HL-60 (cell line): ENCODE results near the gene ZIC5.

Source experiments
- DNase-seq, 2 experiments: peaks; one replicate each; pipeline ENCODE4 v3.0.0-alpha.2; 2010 to 2020; ENCODE audit warnings: low read depth in 1 of 2, low spot score in 1 of 2
- H3K27ac ChIP-seq: fragments of 250-450 bp; sonication (Bioruptor Pico); replicated peaks from 2 replicates; pipeline ENCODE4 v1.5.1; 2020; ENCODE audit warnings: mild to moderate bottlenecking, moderate library complexity
- H3K27me3 ChIP-seq: fragments of 250-450 bp; sonication (Bioruptor Pico); 2 replicates; pipeline ENCODE4 v1.5.1; 2021; ENCODE audit warnings: mild to moderate bottlenecking, moderate library complexity; ENCODE audit not compliant: insufficient read depth, poor library complexity, severe bottlenecking
- H3K4me3 ChIP-seq: replicated peaks from 2 replicates; pipeline ENCODE4 v1.5.1; 2011; ENCODE audit warnings: mild to moderate bottlenecking, control low read depth, low read length; ENCODE audit not compliant: insufficient read depth
- CTCF ChIP-seq: IDR thresholded peaks from one replicate; pipeline ENCODE4 v1.5.1; 2011; ENCODE audit warnings: low read length, control low read depth, inconsistent platforms; ENCODE audit not compliant: insufficient read depth
- GABPA ChIP-seq: IDR thresholded peaks from 2 replicates; pipeline ENCODE4 v1.6.1; 2012; ENCODE audit warnings: low read depth
- POLR2AphosphoS5 ChIP-seq: IDR thresholded peaks from 2 replicates; pipeline ENCODE4 v1.6.1; 2012; ENCODE audit warnings: low read depth
- SPI1 ChIP-seq: IDR thresholded peaks from 2 replicates; pipeline ENCODE4 v1.6.1; 2012; ENCODE audit warnings: low read depth, mild to moderate bottlenecking, borderline replicate concordance
- TF ChIP-seq, protein P1 (sequence below): IDR thresholded peaks from 2 replicates; pipeline ENCODE4 v1.6.1; 2012; ENCODE audit warnings: low read depth; ENCODE audit not compliant: insufficient replicate concordance

ZIC5 gene

GRCh38 chr13:99993660-99994637, 22.4 kb upstream of the ZIC5 start:
- H3K27me3 ChIP-seq = peaks cover 99% of the 10 kb centered on the region
- no peak overlapping the region for H3K4me3 ChIP-seq
- H3K27ac ChIP-seq = no peak overlapping the region
- TF ChIP-seq CTCF = no peak
- DNase-seq = no peak

DNA sequence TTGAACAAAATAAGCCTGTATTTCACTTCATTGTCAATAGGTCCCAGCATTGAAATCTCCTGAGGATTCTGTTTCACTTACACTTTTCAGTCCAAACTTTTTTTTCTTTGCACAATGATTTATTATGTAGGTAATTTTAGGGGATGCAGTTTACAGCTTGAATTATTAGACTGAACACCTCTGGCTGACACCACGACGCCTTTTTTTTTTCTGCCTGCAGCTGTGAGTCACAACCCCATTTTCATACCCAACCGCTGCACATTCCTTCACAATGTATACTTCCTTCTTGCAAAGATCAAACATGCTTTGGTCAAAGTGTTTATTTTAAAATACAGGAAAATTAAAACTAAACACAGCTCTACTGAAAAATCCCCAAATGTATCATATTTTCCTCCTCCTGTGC, 21.4 kb upstream of the ZIC5 start:
- Histone ChIP-seq H3K4me3 (no peak overlapping the region), H3K27ac (no peak overlapping the region), H3K27me3 (peaks cover 99% of the 10 kb centered on the region)
- TF ChIP-seq POLR2AphosphoS5 = no peak
- TF ChIP-seq, protein P1, sequence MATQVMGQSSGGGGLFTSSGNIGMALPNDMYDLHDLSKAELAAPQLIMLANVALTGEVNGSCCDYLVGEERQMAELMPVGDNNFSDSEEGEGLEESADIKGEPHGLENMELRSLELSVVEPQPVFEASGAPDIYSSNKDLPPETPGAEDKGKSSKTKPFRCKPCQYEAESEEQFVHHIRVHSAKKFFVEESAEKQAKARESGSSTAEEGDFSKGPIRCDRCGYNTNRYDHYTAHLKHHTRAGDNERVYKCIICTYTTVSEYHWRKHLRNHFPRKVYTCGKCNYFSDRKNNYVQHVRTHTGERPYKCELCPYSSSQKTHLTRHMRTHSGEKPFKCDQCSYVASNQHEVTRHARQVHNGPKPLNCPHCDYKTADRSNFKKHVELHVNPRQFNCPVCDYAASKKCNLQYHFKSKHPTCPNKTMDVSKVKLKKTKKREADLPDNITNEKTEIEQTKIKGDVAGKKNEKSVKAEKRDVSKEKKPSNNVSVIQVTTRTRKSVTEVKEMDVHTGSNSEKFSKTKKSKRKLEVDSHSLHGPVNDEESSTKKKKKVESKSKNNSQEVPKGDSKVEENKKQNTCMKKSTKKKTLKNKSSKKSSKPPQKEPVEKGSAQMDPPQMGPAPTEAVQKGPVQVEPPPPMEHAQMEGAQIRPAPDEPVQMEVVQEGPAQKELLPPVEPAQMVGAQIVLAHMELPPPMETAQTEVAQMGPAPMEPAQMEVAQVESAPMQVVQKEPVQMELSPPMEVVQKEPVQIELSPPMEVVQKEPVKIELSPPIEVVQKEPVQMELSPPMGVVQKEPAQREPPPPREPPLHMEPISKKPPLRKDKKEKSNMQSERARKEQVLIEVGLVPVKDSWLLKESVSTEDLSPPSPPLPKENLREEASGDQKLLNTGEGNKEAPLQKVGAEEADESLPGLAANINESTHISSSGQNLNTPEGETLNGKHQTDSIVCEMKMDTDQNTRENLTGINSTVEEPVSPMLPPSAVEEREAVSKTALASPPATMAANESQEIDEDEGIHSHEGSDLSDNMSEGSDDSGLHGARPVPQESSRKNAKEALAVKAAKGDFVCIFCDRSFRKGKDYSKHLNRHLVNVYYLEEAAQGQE = no peak
- TF ChIP-seq GABPA = no peak
- no peak for TF ChIP-seq CTCF
- no peak for DNase-seq

DNA sequence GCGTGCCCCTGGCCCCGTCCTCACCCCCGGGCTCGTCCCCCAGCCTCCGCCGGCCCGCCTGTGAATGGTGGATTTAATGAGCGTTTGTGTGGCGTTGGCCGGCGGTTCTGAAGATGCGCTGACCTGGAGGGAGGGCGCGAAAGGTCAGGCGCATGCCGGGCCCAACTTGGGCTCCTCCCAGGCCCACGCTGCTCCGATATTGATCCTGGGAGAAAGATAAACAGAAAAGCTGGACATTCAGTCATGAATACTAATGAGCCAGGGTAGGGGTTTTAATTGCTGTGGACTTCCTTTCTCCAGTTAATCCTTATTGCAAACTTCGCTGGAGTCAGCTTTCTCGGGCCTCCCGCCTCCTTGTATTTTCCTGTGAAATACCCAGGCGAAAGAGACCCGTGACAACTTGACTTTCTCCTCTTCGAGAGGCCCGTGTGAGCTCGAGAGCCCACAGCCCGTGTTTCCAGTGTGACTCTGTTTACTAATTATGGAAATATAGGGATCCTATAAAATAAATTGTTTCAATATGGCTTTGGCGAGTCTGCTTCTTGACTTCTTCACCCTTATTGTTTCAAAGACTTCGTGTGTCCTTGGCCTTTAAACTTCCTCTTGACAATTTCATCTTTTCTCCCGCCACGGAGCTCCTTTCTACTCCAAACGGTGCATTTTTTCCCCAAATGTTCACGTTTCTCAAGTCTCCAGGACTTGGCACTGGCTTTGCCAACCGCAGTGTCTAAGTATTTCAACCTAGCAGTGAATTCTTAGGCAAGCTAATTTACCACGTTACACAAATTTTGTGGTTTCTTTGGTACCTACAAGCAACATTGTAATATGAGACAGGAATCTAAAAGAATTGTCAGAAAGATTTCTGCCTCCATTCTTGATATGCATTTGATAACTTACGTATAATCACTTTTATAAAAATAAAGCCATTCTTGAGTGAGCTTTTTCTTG, 20.5 kb upstream of the ZIC5 start:
- TF ChIP-seq, protein P1 = no peak
- TF ChIP-seq POLR2AphosphoS5 (no peak), GABPA (no peak), CTCF (no peak), SPI1 (no peak)
- Histone ChIP-seq H3K4me3 (no peak overlapping the region), H3K27ac (no peak overlapping the region), H3K27me3 (peaks cover 100% of the 10 kb centered on the region)
- no peak for DNase-seq
